Measurements from ENCODE around the gene DHX40. TPM values are rescaled to one million over a fixed set of nuclear protein-coding genes. Genes with fewer than 3 reads are reported as not detected.

DHX40 gene
- total and polyA plus RNA-seq, 9 donors = 25.3 to 40.7 (median 28.7) TPM

GRCh38 chr17:59607817-59608403 lies 42.5 kb downstream of the DHX40 start:
- no peak overlapping the region for H3K27ac ChIP-seq (ENCODE audit: low read length)
- no peaks in the 10 kb centered on the region for H3K27me3 ChIP-seq (ENCODE audit: control insufficient read depth, insufficient read depth, low read length)
- no peak overlapping the region for H3K4me3 ChIP-seq (ENCODE audit: low read length)
- no peaks in the 10 kb centered on the region for H3K9me3 ChIP-seq (replicated peaks; ENCODE audit: control insufficient read depth, low read depth, low read length)
- no peaks in the 10 kb centered on the region for H3K4me1 ChIP-seq (ENCODE audit: control insufficient read depth, insufficient read depth, low read length)
- no peak for DNase-seq
- peaks cover 22% of the 10 kb centered on the region for H3K36me3 ChIP-seq (ENCODE audit: control insufficient read depth, insufficient read depth, low read length)
- WGBS (ENCODE audit: insufficient coverage) = 100% methylated on average over 1 of the region's 5 CpGs

GRCh38 chr17:59611503-59611902 lies 46.1 kb downstream of the DHX40 start:
- DNase-seq = no peak
- H3K27ac ChIP-seq (ENCODE audit: low read length) = no peak overlapping the region
- no peaks in the 10 kb centered on the region for H3K9me3 ChIP-seq (replicated peaks; ENCODE audit: control insufficient read depth, low read depth, low read length)
- no peak overlapping the region for H3K4me3 ChIP-seq (ENCODE audit: low read length)
- peaks cover 10% of the 10 kb centered on the region for H3K36me3 ChIP-seq (ENCODE audit: control insufficient read depth, insufficient read depth, low read length)
- no peaks in the 10 kb centered on the region for H3K4me1 ChIP-seq (ENCODE audit: control insufficient read depth, insufficient read depth, low read length)
- H3K27me3 ChIP-seq (ENCODE audit: control insufficient read depth, insufficient read depth, low read length) = no peaks in the 10 kb centered on the region

GRCh38 chr17:59616253-59616920 lies 51.0 kb downstream of the DHX40 start:
- Histone ChIP-seq H3K9me3 (replicated peaks; ENCODE audit: control insufficient read depth, low read depth, low read length) (no peaks in the 10 kb centered on the region), H3K4me1 (ENCODE audit: control insufficient read depth, insufficient read depth, low read length) (peaks cover 4% of the 10 kb centered on the region), H3K27ac (ENCODE audit: low read length) (no peak overlapping the region), H3K4me3 (ENCODE audit: low read length) (no peak overlapping the region), H3K27me3 (ENCODE audit: control insufficient read depth, insufficient read depth, low read length) (no peaks in the 10 kb centered on the region), H3K36me3 (ENCODE audit: control insufficient read depth, insufficient read depth, low read length) (no peaks in the 10 kb centered on the region)
- WGBS (ENCODE audit: insufficient coverage) = 92% methylated on average over 6 of the region's 7 CpGs
- no peak for DNase-seq

GRCh38 chr17:59617156-59617732 lies 51.8 kb downstream of the DHX40 start:
- H3K27me3 ChIP-seq (ENCODE audit: control insufficient read depth, insufficient read depth, low read length) = no peaks in the 10 kb centered on the region
- no peak for DNase-seq
- no peak overlapping the region for H3K27ac ChIP-seq (ENCODE audit: low read length)
- peaks cover 6% of the 10 kb centered on the region for H3K4me1 ChIP-seq (ENCODE audit: control insufficient read depth, insufficient read depth, low read length)
- WGBS (ENCODE audit: insufficient coverage) = no CpG with 5 or more reads among the region's 1 CpG
- H3K4me3 ChIP-seq (ENCODE audit: low read length) = no peak overlapping the region
- H3K9me3 ChIP-seq (replicated peaks; ENCODE audit: control insufficient read depth, low read depth, low read length) = no peaks in the 10 kb centered on the region
- H3K36me3 ChIP-seq (ENCODE audit: control insufficient read depth, insufficient read depth, low read length) = no peaks in the 10 kb centered on the region

- no peaks in the 10 kb centered on the region for H3K36me3 ChIP-seq (ENCODE audit: control insufficient read depth, insufficient read depth, low read length)
- peaks cover 8% of the 10 kb centered on the region for H3K4me1 ChIP-seq (ENCODE audit: control insufficient read depth, insufficient read depth, low read length)
- DNase-seq = no peak
- peak overlapping the region; percentile 79 for H3K4me3 ChIP-seq (ENCODE audit: low read length)
- WGBS (ENCODE audit: insufficient coverage) = 0% methylated on average over 8 of the region's 11 CpGs
- no peaks in the 10 kb centered on the region for H3K27me3 ChIP-seq (ENCODE audit: control insufficient read depth, insufficient read depth, low read length)
- H3K9me3 ChIP-seq (replicated peaks; ENCODE audit: control insufficient read depth, low read depth, low read length) = no peaks in the 10 kb centered on the region
- peak overlapping the region; percentile 97 for H3K27ac ChIP-seq (ENCODE audit: low read length)
Measured at GRCh38 chr17:59619035-59619297, 53.6 kb downstream of the DHX40 start.

- H3K9me3 ChIP-seq (replicated peaks; ENCODE audit: control insufficient read depth, low read depth, low read length) = no peaks in the 10 kb centered on the region
- H3K4me3 ChIP-seq (ENCODE audit: low read length) = peak within 1 kb of the TSS; percentile 79
- peak; percentile 99 for DNase-seq
- no peaks in the 10 kb centered on the region for H3K27me3 ChIP-seq (ENCODE audit: control insufficient read depth, insufficient read depth, low read length)
- H3K4me1 ChIP-seq (ENCODE audit: control insufficient read depth, insufficient read depth, low read length) = peaks cover 8% of the 10 kb centered on the region
- H3K27ac ChIP-seq (ENCODE audit: low read length) = peak within 1 kb of the TSS; percentile 97
- no peaks in the 10 kb centered on the region for H3K36me3 ChIP-seq (ENCODE audit: control insufficient read depth, insufficient read depth, low read length)
- WGBS (ENCODE audit: insufficient coverage) = under 1% methylated on average over 57 of the region's 65 CpGs
Measured at GRCh38 chr17:59619298-59620063, 54.1 kb downstream of the DHX40 start, which contains the start of gene CLTC. CLTC (plus strand) TSS chr17:59619895; CDS start chr17:59620132, 237 bp downstream.

GRCh38 chr17:59620064-59620359 lies 54.6 kb downstream of the DHX40 start:
- H3K4me3 ChIP-seq (ENCODE audit: low read length) = peak overlapping the region; percentile 79
- H3K4me1 ChIP-seq (ENCODE audit: control insufficient read depth, insufficient read depth, low read length) = peaks cover 8% of the 10 kb centered on the region
- 0% methylated on average over 9 of the region's 13 CpGs for WGBS (ENCODE audit: insufficient coverage)
- no peaks in the 10 kb centered on the region for H3K27me3 ChIP-seq (ENCODE audit: control insufficient read depth, insufficient read depth, low read length)
- peak overlapping the region; percentile 97 for H3K27ac ChIP-seq (ENCODE audit: low read length)
- H3K36me3 ChIP-seq (ENCODE audit: control insufficient read depth, insufficient read depth, low read length) = no peaks in the 10 kb centered on the region
- H3K9me3 ChIP-seq (replicated peaks; ENCODE audit: control insufficient read depth, low read depth, low read length) = no peaks in the 10 kb centered on the region
- no peak for DNase-seq

GRCh38 chr17:59620518-59621259 lies 55.3 kb downstream of the DHX40 start:
- H3K27me3 ChIP-seq (ENCODE audit: control insufficient read depth, insufficient read depth, low read length) = no peaks in the 10 kb centered on the region
- peak overlapping the region; percentile 79 for H3K4me3 ChIP-seq (ENCODE audit: low read length)
- H3K9me3 ChIP-seq (replicated peaks; ENCODE audit: control insufficient read depth, low read depth, low read length) = no peaks in the 10 kb centered on the region
- H3K4me1 ChIP-seq (ENCODE audit: control insufficient read depth, insufficient read depth, low read length) = peaks cover 8% of the 10 kb centered on the region
- DNase-seq = peak; percentile 71
- 10% methylated on average over 3 of the region's 14 CpGs for WGBS (ENCODE audit: insufficient coverage)
- no peaks in the 10 kb centered on the region for H3K36me3 ChIP-seq (ENCODE audit: control insufficient read depth, insufficient read depth, low read length)
- H3K27ac ChIP-seq (ENCODE audit: low read length) = peak overlapping the region; percentile 97

- H3K27ac ChIP-seq (ENCODE audit: low read length) = no peak overlapping the region
Measured at GRCh38 chr17:59621771-59622170, 56.4 kb downstream of the DHX40 start.

GRCh38 chr17:59623151-59623550 lies 57.7 kb downstream of the DHX40 start:
- H3K4me3 ChIP-seq (ENCODE audit: low read length) = no peak overlapping the region
- WGBS (ENCODE audit: insufficient coverage) = no CpG with 5 or more reads among the region's 2 CpGs
- no peaks in the 10 kb centered on the region for H3K36me3 ChIP-seq (ENCODE audit: control insufficient read depth, insufficient read depth, low read length)
- H3K27ac ChIP-seq (ENCODE audit: low read length) = peak overlapping the region; percentile 22
- H3K9me3 ChIP-seq (replicated peaks; ENCODE audit: control insufficient read depth, low read depth, low read length) = no peaks in the 10 kb centered on the region
- H3K4me1 ChIP-seq (ENCODE audit: control insufficient read depth, insufficient read depth, low read length) = peaks cover 8% of the 10 kb centered on the region
- no peak for DNase-seq
- H3K27me3 ChIP-seq (ENCODE audit: control insufficient read depth, insufficient read depth, low read length) = no peaks in the 10 kb centered on the region

More at GRCh38 chr17:59621771-59622170, 56.4 kb downstream of the DHX40 start:
- peak; percentile 42 for DNase-seq
- WGBS (ENCODE audit: insufficient coverage) = no CpG with 5 or more reads among the region's 4 CpGs
- no peaks in the 10 kb centered on the region for H3K36me3 ChIP-seq (ENCODE audit: control insufficient read depth, insufficient read depth, low read length)
- peak overlapping the region; percentile 79 for H3K4me3 ChIP-seq (ENCODE audit: low read length)
- no peaks in the 10 kb centered on the region for H3K27me3 ChIP-seq (ENCODE audit: control insufficient read depth, insufficient read depth, low read length)
- peaks cover 8% of the 10 kb centered on the region for H3K4me1 ChIP-seq (ENCODE audit: control insufficient read depth, insufficient read depth, low read length)
- H3K9me3 ChIP-seq (replicated peaks; ENCODE audit: control insufficient read depth, low read depth, low read length) = no peaks in the 10 kb centered on the region

Measured in muscle of leg (tissue), 11 donors.